MM.1S (cell line): ENCODE results near the gene POU2AF2.

Experiments
- EZH2 ChIP-seq: fragments of 300-600 bp; sonication (generic); optimal IDR thresholded peaks from 2 replicates; pipeline ENCODE3; 2017; ENCODE audit warnings: low read depth, mild to moderate bottlenecking, antibody characterized with exemption, low read length, mixed read lengths
- EZH2phosphoT487 ChIP-seq: fragments of 300-600 bp; sonication (generic); IDR thresholded peaks from 2 replicates; pipeline ENCODE4 v1.6.1; 2018; ENCODE audit warnings: antibody characterized with exemption, low read length
- TF ChIP-seq, protein P1 (sequence below): fragments of 300-600 bp; sonication (generic); IDR thresholded peaks from 2 replicates; pipeline ENCODE4 v1.5.1; 2016; ENCODE audit warnings: antibody characterized with exemption, low read length, mixed read lengths

GRCh38 chr11:111258046-111258445 lies 12.5 kb downstream of the POU2AF2 start:
- TF ChIP-seq, protein P1, sequence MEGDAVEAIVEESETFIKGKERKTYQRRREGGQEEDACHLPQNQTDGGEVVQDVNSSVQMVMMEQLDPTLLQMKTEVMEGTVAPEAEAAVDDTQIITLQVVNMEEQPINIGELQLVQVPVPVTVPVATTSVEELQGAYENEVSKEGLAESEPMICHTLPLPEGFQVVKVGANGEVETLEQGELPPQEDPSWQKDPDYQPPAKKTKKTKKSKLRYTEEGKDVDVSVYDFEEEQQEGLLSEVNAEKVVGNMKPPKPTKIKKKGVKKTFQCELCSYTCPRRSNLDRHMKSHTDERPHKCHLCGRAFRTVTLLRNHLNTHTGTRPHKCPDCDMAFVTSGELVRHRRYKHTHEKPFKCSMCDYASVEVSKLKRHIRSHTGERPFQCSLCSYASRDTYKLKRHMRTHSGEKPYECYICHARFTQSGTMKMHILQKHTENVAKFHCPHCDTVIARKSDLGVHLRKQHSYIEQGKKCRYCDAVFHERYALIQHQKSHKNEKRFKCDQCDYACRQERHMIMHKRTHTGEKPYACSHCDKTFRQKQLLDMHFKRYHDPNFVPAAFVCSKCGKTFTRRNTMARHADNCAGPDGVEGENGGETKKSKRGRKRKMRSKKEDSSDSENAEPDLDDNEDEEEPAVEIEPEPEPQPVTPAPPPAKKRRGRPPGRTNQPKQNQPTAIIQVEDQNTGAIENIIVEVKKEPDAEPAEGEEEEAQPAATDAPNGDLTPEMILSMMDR, result no peak
- TF ChIP-seq EZH2phosphoT487 (no peak), EZH2 (no peak)
